ENCODE measurements around the gene TMEM270.

The TMEM270 gene

DNA sequence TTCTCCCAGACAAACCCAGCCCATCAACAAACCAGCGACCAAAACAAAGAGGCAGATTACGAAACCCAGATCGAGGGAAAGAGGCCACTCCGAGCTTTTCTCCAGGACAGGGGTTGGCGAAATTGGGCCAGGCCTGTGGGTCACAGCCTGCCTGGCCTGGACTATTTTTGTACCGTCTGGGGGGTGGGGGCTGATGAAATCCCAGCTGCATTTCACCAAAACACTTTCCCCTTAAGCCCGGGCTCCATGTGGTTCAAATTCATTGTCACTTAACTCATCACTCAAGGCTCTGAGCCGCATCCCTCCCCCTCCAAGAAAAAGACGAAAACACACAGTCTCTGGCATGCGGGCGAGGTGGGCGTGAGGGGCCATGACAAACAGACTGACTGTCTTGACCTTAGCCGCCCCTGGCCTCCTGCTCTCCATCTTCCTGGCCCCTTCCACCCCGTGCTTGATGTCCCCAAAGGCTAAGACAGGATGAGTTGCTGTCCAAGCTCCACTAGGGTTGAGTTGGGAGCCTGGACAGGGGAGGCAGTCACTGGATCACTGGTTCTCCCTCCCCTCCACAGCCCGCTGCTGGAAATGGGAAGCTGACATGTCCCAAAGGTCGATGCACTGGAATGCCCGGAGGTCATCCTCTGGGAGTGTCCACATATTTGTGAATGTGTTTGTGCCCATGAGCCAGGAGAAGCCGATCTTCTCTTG, 19.2 kb downstream of the TMEM270 start:
- no peak overlapping the region for H2AFZ ChIP-seq (ENCODE audit: low read depth, low read length, severe bottlenecking)
- H3F3A ChIP-seq (ENCODE audit: insufficient read depth) = no peaks in the 10 kb centered on the region
- no peaks in the 10 kb centered on the region for H3K36me3 ChIP-seq (ENCODE audit: low read length)
- no peaks in the 10 kb centered on the region for H3K9me3 ChIP-seq (ENCODE audit: insufficient read depth, low read length)
- no peak overlapping the region for H3K27ac ChIP-seq (ENCODE audit: low read depth, low read length)
- no peak overlapping the region for H3K9ac ChIP-seq (ENCODE audit: low read length)
- no peaks in the 10 kb centered on the region for H3K79me2 ChIP-seq (ENCODE audit: insufficient read depth, low read length)
- H3K9me2 ChIP-seq (replicated peaks; ENCODE audit: insufficient read depth, low read length) = no peaks in the 10 kb centered on the region
- H3K4me2 ChIP-seq (ENCODE audit: low read depth, low read length, poor library complexity, severe bottlenecking) = no peak overlapping the region
- TF ChIP-seq, protein P1, sequence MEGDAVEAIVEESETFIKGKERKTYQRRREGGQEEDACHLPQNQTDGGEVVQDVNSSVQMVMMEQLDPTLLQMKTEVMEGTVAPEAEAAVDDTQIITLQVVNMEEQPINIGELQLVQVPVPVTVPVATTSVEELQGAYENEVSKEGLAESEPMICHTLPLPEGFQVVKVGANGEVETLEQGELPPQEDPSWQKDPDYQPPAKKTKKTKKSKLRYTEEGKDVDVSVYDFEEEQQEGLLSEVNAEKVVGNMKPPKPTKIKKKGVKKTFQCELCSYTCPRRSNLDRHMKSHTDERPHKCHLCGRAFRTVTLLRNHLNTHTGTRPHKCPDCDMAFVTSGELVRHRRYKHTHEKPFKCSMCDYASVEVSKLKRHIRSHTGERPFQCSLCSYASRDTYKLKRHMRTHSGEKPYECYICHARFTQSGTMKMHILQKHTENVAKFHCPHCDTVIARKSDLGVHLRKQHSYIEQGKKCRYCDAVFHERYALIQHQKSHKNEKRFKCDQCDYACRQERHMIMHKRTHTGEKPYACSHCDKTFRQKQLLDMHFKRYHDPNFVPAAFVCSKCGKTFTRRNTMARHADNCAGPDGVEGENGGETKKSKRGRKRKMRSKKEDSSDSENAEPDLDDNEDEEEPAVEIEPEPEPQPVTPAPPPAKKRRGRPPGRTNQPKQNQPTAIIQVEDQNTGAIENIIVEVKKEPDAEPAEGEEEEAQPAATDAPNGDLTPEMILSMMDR (IDR thresholded peaks at IDR 0.05; ENCODE audit: insufficient read depth, low read length, poor library complexity, severe bottlenecking) = no peak
- TF ChIP-seq EZH2phosphoT487 (conservative IDR thresholded peaks at IDR 0.05; ENCODE audit: low read length) = no peak
- H3K4me3 ChIP-seq (ENCODE audit: insufficient read depth, low read length, poor library complexity, severe bottlenecking) = no peak overlapping the region
- H3K27me3 ChIP-seq (ENCODE audit: low read length) = peaks cover 3% of the 10 kb centered on the region; the same call in 1 of the 2 replicates
- no peaks in the 10 kb centered on the region for H4K20me1 ChIP-seq (ENCODE audit: low read depth, low read length)

- Histone ChIP-seq H3K9me3 (ENCODE audit: insufficient read depth, low read length) (no peaks in the 10 kb centered on the region), H3F3A (ENCODE audit: insufficient read depth) (no peaks in the 10 kb centered on the region), H3K79me2 (ENCODE audit: insufficient read depth, low read length) (no peaks in the 10 kb centered on the region), H3K4me3 (ENCODE audit: insufficient read depth, low read length, poor library complexity, severe bottlenecking) (no peak overlapping the region), H3K9me2 (replicated peaks; ENCODE audit: insufficient read depth, low read length) (no peaks in the 10 kb centered on the region), H3K27ac (ENCODE audit: low read depth, low read length) (no peak overlapping the region), H2AFZ (ENCODE audit: low read depth, low read length, severe bottlenecking) (no peak overlapping the region), H3K36me3 (ENCODE audit: low read length) (no peaks in the 10 kb centered on the region), H3K4me2 (ENCODE audit: low read depth, low read length, poor library complexity, severe bottlenecking) (no peak overlapping the region), H3K27me3 (ENCODE audit: low read length) (peaks cover 3% of the 10 kb centered on the region; the same call in 1 of the 2 replicates), H3K9ac (ENCODE audit: low read length) (no peak overlapping the region), H4K20me1 (ENCODE audit: low read depth, low read length) (no peaks in the 10 kb centered on the region)
- TF ChIP-seq EZH2phosphoT487 (conservative IDR thresholded peaks at IDR 0.05; ENCODE audit: low read length) = no peak
- TF ChIP-seq, protein P1 (IDR thresholded peaks at IDR 0.05; ENCODE audit: insufficient read depth, low read length, poor library complexity, severe bottlenecking) = no peak
These were observed 19.9 kb downstream of the TMEM270 start for GRCh38 chr7:73880755-73881328.

- Histone ChIP-seq H3K9ac (ENCODE audit: low read length) (no peak overlapping the region), H3K9me3 (ENCODE audit: insufficient read depth, low read length) (no peaks in the 10 kb centered on the region), H3F3A (ENCODE audit: insufficient read depth) (no peaks in the 10 kb centered on the region), H2AFZ (ENCODE audit: low read depth, low read length, severe bottlenecking) (no peak overlapping the region), H4K20me1 (ENCODE audit: low read depth, low read length) (no peaks in the 10 kb centered on the region), H3K79me2 (ENCODE audit: insufficient read depth, low read length) (no peaks in the 10 kb centered on the region), H3K27ac (ENCODE audit: low read depth, low read length) (no peak overlapping the region), H3K4me3 (ENCODE audit: insufficient read depth, low read length, poor library complexity, severe bottlenecking) (no peak overlapping the region), H3K36me3 (ENCODE audit: low read length) (no peaks in the 10 kb centered on the region), H3K27me3 (ENCODE audit: low read length) (peaks cover 3% of the 10 kb centered on the region; the same call in 1 of the 2 replicates), H3K4me2 (ENCODE audit: low read depth, low read length, poor library complexity, severe bottlenecking) (no peak overlapping the region), H3K9me2 (replicated peaks; ENCODE audit: insufficient read depth, low read length) (no peaks in the 10 kb centered on the region)
- TF ChIP-seq, protein P1 (IDR thresholded peaks at IDR 0.05; ENCODE audit: insufficient read depth, low read length, poor library complexity, severe bottlenecking) = no peak
- no peak for TF ChIP-seq EZH2phosphoT487 (conservative IDR thresholded peaks at IDR 0.05; ENCODE audit: low read length)
These were observed 20.5 kb downstream of the TMEM270 start for GRCh38 chr7:73881352-73882046.
